Measurements from ENCODE around the gene ZNF408. TPM values are rescaled to one million over a fixed set of nuclear protein-coding genes. Genes with fewer than 3 reads are reported as not detected.

ZNF408 gene
- total and polyA plus RNA-seq, 2 of the 13 experiments (the other 11 are each of a cell fraction or from before 2014, with no cell fraction given), result 11.2 to 12.5 TPM

DNA sequence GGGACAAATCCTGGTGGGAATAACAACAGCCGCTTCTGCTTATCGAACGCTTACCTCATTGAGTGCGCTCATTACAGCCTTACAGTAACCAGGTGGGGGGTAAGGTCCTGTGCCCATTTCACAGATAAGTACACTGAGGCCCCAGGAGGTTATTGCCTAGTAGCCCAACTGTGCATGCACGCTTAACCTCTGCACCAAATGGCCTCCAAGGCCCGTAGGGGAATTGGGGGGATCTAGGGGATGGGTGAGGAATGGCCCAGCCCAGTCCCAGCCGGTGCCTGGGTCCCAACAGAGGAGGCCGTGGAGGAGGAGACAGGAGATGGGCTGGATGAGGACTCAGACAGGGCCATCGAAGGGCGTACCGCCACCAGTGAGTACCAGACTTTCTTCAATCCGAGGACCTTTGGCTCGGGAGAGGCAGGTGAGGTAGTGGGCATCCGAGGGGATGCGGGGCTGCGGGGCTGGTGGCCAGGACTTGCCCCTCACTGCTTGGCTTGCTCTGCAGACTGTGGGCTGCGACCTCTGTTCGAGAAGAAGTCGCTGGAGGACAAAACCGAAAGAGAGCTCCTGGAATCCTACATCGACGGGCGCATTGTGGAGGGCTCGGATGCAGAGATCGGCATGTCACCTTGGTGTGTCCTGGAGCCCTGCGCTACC is 25.5 kb downstream of the ZNF408 start (continued):
- TF ChIP-seq ZHX2 (IDR thresholded peaks at IDR 0.05; ENCODE audit: low read depth) (no peak), ZHX2 (CRISPR knock-in tag; IDR thresholded peaks at IDR 0.05; ENCODE audit: borderline replicate concordance) (no peak), ASH2L (IDR thresholded peaks at IDR 0.05; ENCODE audit: insufficient read length, low read depth, low read length) (no peak), TFAP4 (IDR thresholded peaks at IDR 0.05; ENCODE audit: borderline replicate concordance, low read depth) (no peak), GMEB2 (CRISPR knock-in tag; IDR thresholded peaks at IDR 0.05; ENCODE audit: low read depth) (no peak), KLF6 (CRISPR knock-in tag; IDR thresholded peaks at IDR 0.05) (no peak), ZNF264 (CRISPR knock-in tag; IDR thresholded peaks at IDR 0.05) (no peak), TBP (CRISPR knock-in tag; IDR thresholded peaks at IDR 0.05) (no peak), MZF1 (CRISPR knock-in tag; IDR thresholded peaks at IDR 0.05; ENCODE audit: borderline replicate concordance) (0 out of 2 replicates have a peak, but pooled peaks have one; percentile 16)
- TF ChIP-seq, protein P1, sequence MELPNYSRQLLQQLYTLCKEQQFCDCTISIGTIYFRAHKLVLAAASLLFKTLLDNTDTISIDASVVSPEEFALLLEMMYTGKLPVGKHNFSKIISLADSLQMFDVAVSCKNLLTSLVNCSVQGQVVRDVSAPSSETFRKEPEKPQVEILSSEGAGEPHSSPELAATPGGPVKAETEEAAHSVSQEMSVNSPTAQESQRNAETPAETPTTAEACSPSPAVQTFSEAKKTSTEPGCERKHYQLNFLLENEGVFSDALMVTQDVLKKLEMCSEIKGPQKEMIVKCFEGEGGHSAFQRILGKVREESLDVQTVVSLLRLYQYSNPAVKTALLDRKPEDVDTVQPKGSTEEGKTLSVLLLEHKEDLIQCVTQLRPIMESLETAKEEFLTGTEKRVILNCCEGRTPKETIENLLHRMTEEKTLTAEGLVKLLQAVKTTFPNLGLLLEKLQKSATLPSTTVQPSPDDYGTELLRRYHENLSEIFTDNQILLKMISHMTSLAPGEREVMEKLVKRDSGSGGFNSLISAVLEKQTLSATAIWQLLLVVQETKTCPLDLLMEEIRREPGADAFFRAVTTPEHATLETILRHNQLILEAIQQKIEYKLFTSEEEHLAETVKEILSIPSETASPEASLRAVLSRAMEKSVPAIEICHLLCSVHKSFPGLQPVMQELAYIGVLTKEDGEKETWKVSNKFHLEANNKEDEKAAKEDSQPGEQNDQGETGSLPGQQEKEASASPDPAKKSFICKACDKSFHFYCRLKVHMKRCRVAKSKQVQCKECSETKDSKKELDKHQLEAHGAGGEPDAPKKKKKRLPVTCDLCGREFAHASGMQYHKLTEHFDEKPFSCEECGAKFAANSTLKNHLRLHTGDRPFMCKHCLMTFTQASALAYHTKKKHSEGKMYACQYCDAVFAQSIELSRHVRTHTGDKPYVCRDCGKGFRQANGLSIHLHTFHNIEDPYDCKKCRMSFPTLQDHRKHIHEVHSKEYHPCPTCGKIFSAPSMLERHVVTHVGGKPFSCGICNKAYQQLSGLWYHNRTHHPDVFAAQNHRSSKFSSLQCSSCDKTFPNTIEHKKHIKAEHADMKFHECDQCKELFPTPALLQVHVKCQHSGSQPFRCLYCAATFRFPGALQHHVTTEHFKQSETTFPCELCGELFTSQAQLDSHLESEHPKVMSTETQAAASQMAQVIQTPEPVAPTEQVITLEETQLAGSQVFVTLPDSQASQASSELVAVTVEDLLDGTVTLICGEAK (IDR thresholded peaks at IDR 0.05), result no peak
- TF ChIP-seq, protein P1 (CRISPR knock-in tag; IDR thresholded peaks at IDR 0.05), result no peak
